Neural cell (in vitro differentiated cells): ENCODE measurements around the gene RSF1. TPM values are rescaled to one million over a fixed set of nuclear protein-coding genes. Genes with fewer than 3 reads are reported as not detected.

Source experiments
- H2AFZ ChIP-seq: fragments of 200-600, 300-800 bp; sonication (generic), shearing (Covaris generic); 2 replicates; pipeline ENCODE4 v1.6.0; 2014; ENCODE audit warnings: low read depth, mild to moderate bottlenecking, antibody characterized with exemption, low read length, moderate library complexity
- H3F3A ChIP-seq: fragments of 200-600 bp; shearing (Covaris generic); 2 replicates; pipeline ENCODE4 v1.6.1; 2016; ENCODE audit warnings: mild to moderate bottlenecking, moderate library complexity, mixed read lengths, antibody characterized with exemption, low read length; ENCODE audit not compliant: insufficient read depth, poor library complexity, severe bottlenecking
- H3K27ac ChIP-seq: fragments of 200-600, 300-800 bp; sonication (generic), shearing (Covaris generic); 2 replicates; pipeline ENCODE4 v1.5.1; 2014; ENCODE audit warnings: mild to moderate bottlenecking, low read length, moderate library complexity
- H3K27me3 ChIP-seq: fragments of 300-800, 200-600 bp; sonication (generic), shearing (Covaris generic); 2 replicates; pipeline ENCODE4 v1.6.0; 2014; ENCODE audit warnings: mild to moderate bottlenecking, low read depth, low read length, moderate library complexity; ENCODE audit not compliant: insufficient read depth
- H3K36me3 ChIP-seq: fragments of 300-800, 200-600 bp; sonication (generic), shearing (Covaris generic); 2 replicates; pipeline ENCODE4 v1.5.1; 2014; ENCODE audit warnings: mild to moderate bottlenecking, antibody characterized with exemption, low read length, moderate library complexity; ENCODE audit not compliant: insufficient read depth
- H3K4me2 ChIP-seq: fragments of 300-800, 200-600 bp; sonication (generic), shearing (Covaris generic); 2 replicates; pipeline ENCODE4 v1.6.0; 2014; ENCODE audit warnings: mild to moderate bottlenecking, low read length
- H3K4me3 ChIP-seq: fragments of 300-800, 200-600 bp; sonication (generic), shearing (Covaris generic); 2 replicates; pipeline ENCODE4 v1.5.1; 2014; ENCODE audit warnings: mild to moderate bottlenecking, low read length, moderate library complexity
- H3K79me2 ChIP-seq: fragments of 200-600 bp; shearing (Covaris generic); replicated peaks from 2 replicates; pipeline ENCODE4 v1.6.0; 2014; ENCODE audit warnings: mild to moderate bottlenecking, low read length, moderate library complexity; ENCODE audit not compliant: insufficient read depth
- H3K9ac ChIP-seq: fragments of 300-800, 200-600 bp; sonication (generic), shearing (Covaris generic); 2 replicates; pipeline ENCODE4 v1.6.1; 2016; ENCODE audit warnings: mild to moderate bottlenecking, low read length, mixed read lengths
- H3K9me2 ChIP-seq: fragments of 200-600 bp; shearing (Covaris generic); 2 replicates; pipeline ENCODE4 v1.6.1; 2016; ENCODE audit warnings: mild to moderate bottlenecking, low read length, mixed read lengths; ENCODE audit not compliant: insufficient read depth
- H3K9me3 ChIP-seq: fragments of 200-600, 300-800 bp; sonication (generic), shearing (Covaris generic); 2 replicates; pipeline ENCODE4 v1.6.1; 2016; ENCODE audit warnings: mild to moderate bottlenecking, mixed run types, low read length, moderate library complexity, mixed read lengths
- H4K20me1 ChIP-seq: fragments of 200-600 bp; shearing (Covaris generic); 2 replicates; pipeline ENCODE4 v1.6.1; 2016; ENCODE audit warnings: mild to moderate bottlenecking, mixed run types; ENCODE audit not compliant: insufficient read depth
- EP300 ChIP-seq: fragments of 450-650 bp; conservative IDR thresholded peaks from 2 replicates; pipeline ENCODE4 v1.6.1; 2014; ENCODE audit warnings: antibody characterized with exemption, mild to moderate bottlenecking, moderate library complexity; ENCODE audit not compliant: poor library complexity, severe bottlenecking
- EZH2 ChIP-seq: fragments of 200-600, 300-800 bp; shearing (Covaris generic), sonication (generic); IDR thresholded peaks from 2 replicates; pipeline ENCODE4 v1.6.1; 2014; ENCODE audit warnings: antibody characterized with exemption, low read length, borderline replicate concordance, mild to moderate bottlenecking; ENCODE audit not compliant: insufficient read depth, poor library complexity, severe bottlenecking
- MXI1 ChIP-seq: fragments of 450-650 bp; conservative IDR thresholded peaks from 2 replicates; pipeline ENCODE4 v1.6.1; 2014; ENCODE audit warnings: antibody characterized with exemption, mild to moderate bottlenecking; ENCODE audit not compliant: poor library complexity, severe bottlenecking
- POLR2AphosphoS5 ChIP-seq: IDR thresholded peaks from 2 replicates; pipeline ENCODE4 v1.6.1; 2012
- RAD21 ChIP-seq: fragments of 450-650 bp; conservative IDR thresholded peaks from 2 replicates; pipeline ENCODE4 v1.6.1; 2014; ENCODE audit warnings: antibody characterized with exemption, mild to moderate bottlenecking, moderate library complexity
- SMC3 ChIP-seq: fragments of 450-650 bp; conservative IDR thresholded peaks from 2 replicates; pipeline ENCODE4 v1.6.1; 2014; ENCODE audit warnings: antibody characterized with exemption, mild to moderate bottlenecking, moderate library complexity; ENCODE audit not compliant: poor library complexity
- TAF1 ChIP-seq: IDR thresholded peaks from 2 replicates; pipeline ENCODE4 v1.6.1; 2012; ENCODE audit warnings: low read depth
- polyA plus RNA-seq: library from polyadenylated mRNA; depleted of rRNA; stranded (reverse); fragments of >200 nt; gene quantifications from 2 replicates; pipeline ENCODE4 v1.2.3, GENCODE V29; 2014
- TF ChIP-seq, protein P1 (sequence below): IDR thresholded peaks from 2 replicates; pipeline ENCODE4 v1.6.1; 2012; ENCODE audit warnings: borderline replicate concordance
- TF ChIP-seq, protein P2 (sequence below): fragments of 450-650 bp; IDR thresholded peaks from 2 replicates; pipeline ENCODE4 v1.5.1; 2014; ENCODE audit warnings: antibody characterized with exemption, mild to moderate bottlenecking, moderate library complexity; ENCODE audit not compliant: poor library complexity, severe bottlenecking

RSF1 gene
- polyA plus RNA-seq, 1 donor from 2014 or later: 19.1 TPM

DNA sequence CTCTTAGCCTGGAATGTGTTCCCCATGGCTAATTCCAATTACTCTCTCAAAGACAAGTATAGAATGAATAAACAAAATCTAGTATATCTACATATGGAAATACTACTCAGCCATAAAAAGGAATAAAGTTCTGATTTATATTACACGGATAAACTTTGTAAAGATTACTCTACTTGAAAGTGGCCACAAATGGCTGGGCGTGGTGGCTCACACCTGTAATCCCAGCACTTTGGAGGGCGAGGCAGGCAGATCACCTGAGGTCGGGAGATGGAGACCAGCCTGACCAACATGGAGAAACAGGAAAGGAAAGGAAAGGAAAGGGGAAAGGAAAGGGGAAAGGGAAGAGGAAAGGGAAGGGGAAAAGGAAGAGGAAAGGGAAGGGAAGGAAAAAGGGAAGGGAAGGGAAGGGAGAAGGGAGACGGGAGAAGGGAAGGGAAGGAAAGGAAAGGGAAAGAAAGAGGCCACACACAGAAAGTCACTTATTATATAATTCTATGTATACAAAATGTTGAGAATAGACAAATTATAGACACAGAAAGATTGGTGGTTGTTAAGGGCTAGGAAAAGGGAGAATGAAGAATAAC, 92.2 kb downstream of the RSF1 start:
- TF ChIP-seq, protein P1, sequence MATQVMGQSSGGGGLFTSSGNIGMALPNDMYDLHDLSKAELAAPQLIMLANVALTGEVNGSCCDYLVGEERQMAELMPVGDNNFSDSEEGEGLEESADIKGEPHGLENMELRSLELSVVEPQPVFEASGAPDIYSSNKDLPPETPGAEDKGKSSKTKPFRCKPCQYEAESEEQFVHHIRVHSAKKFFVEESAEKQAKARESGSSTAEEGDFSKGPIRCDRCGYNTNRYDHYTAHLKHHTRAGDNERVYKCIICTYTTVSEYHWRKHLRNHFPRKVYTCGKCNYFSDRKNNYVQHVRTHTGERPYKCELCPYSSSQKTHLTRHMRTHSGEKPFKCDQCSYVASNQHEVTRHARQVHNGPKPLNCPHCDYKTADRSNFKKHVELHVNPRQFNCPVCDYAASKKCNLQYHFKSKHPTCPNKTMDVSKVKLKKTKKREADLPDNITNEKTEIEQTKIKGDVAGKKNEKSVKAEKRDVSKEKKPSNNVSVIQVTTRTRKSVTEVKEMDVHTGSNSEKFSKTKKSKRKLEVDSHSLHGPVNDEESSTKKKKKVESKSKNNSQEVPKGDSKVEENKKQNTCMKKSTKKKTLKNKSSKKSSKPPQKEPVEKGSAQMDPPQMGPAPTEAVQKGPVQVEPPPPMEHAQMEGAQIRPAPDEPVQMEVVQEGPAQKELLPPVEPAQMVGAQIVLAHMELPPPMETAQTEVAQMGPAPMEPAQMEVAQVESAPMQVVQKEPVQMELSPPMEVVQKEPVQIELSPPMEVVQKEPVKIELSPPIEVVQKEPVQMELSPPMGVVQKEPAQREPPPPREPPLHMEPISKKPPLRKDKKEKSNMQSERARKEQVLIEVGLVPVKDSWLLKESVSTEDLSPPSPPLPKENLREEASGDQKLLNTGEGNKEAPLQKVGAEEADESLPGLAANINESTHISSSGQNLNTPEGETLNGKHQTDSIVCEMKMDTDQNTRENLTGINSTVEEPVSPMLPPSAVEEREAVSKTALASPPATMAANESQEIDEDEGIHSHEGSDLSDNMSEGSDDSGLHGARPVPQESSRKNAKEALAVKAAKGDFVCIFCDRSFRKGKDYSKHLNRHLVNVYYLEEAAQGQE: no peak
- TF ChIP-seq, protein P2, sequence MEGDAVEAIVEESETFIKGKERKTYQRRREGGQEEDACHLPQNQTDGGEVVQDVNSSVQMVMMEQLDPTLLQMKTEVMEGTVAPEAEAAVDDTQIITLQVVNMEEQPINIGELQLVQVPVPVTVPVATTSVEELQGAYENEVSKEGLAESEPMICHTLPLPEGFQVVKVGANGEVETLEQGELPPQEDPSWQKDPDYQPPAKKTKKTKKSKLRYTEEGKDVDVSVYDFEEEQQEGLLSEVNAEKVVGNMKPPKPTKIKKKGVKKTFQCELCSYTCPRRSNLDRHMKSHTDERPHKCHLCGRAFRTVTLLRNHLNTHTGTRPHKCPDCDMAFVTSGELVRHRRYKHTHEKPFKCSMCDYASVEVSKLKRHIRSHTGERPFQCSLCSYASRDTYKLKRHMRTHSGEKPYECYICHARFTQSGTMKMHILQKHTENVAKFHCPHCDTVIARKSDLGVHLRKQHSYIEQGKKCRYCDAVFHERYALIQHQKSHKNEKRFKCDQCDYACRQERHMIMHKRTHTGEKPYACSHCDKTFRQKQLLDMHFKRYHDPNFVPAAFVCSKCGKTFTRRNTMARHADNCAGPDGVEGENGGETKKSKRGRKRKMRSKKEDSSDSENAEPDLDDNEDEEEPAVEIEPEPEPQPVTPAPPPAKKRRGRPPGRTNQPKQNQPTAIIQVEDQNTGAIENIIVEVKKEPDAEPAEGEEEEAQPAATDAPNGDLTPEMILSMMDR: no peak
- TF ChIP-seq POLR2AphosphoS5: no peak
- TF ChIP-seq SMC3: no peak
- TF ChIP-seq RAD21: no peak
- TF ChIP-seq EP300: no peak
- TF ChIP-seq MXI1: no peak
- no peak for TF ChIP-seq TAF1
- TF ChIP-seq EZH2: no peak
- no peaks in the 10 kb centered on the region for H3K9me3 ChIP-seq
- H3K27ac ChIP-seq: no peak overlapping the region
- H3K9ac ChIP-seq: no peak overlapping the region
- no peak overlapping the region for H3K4me2 ChIP-seq
- H3K4me3 ChIP-seq: no peak overlapping the region
- no peaks in the 10 kb centered on the region for H3K27me3 ChIP-seq
- H3K9me2 ChIP-seq: no peaks in the 10 kb centered on the region
- no peak overlapping the region for H2AFZ ChIP-seq
- peaks cover 11% of the 10 kb centered on the region for H3K36me3 ChIP-seq
- no peaks in the 10 kb centered on the region for H3F3A ChIP-seq
- no peaks in the 10 kb centered on the region for H3K79me2 ChIP-seq
- H4K20me1 ChIP-seq: no peaks in the 10 kb centered on the region

DNA sequence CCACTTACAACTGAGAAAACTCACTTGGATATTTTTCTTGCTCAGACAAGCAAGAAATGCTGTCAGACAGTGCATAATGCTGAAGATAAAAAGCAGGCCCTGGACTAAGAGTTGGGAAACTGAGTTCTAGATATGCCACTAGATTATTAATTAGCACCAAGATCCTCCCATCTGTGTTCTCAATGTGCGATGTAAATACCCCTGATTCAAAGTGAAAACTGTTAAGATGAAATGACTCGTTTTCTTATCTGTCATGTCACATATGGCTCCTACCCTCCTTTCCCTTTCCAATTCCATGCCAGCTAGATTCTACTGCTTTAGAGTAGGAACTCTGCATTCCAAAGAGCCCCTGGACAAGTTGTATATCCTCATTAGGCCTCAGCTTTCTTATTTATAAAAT, 94.0 kb downstream of the RSF1 start:
- H3K9ac ChIP-seq: no peak overlapping the region
- H3K36me3 ChIP-seq: peaks cover 11% of the 10 kb centered on the region
- no peaks in the 10 kb centered on the region for H3K9me3 ChIP-seq
- no peaks in the 10 kb centered on the region for H4K20me1 ChIP-seq
- TF ChIP-seq EP300 (no peak), RAD21 (no peak), TAF1 (no peak), SMC3 (no peak), POLR2AphosphoS5 (no peak), EZH2 (no peak), MXI1 (no peak)
- TF ChIP-seq, protein P1: no peak
- TF ChIP-seq, protein P2: no peak
- no peak overlapping the region for H3K27ac ChIP-seq
- no peaks in the 10 kb centered on the region for H3K27me3 ChIP-seq
- H3K79me2 ChIP-seq: no peaks in the 10 kb centered on the region
- H3K9me2 ChIP-seq: no peaks in the 10 kb centered on the region
- H3F3A ChIP-seq: no peaks in the 10 kb centered on the region
- no peak overlapping the region for H2AFZ ChIP-seq
- H3K4me3 ChIP-seq: no peak overlapping the region
- H3K4me2 ChIP-seq: no peak overlapping the region
